HEK293 (cell line): Measurements from ENCODE around the gene AR.

Experiments used
- CTCF ChIA-PET: fragments of 350-600 bp; formaldehyde crosslinking; extraction: SDS; loops from one replicate; lab custom pipeline; 2021; ENCODE audit warnings: antibody characterized with exemption; lab: Yijun Ruan, JAX
- POLR2A ChIA-PET: fragments of 300-600 bp; formaldehyde crosslinking; extraction: SDS; loops from one replicate; lab custom pipeline; 2020; ENCODE audit warnings: antibody characterized with exemption, inconsistent platforms; lab: Yijun Ruan, JAX
- H3K27ac ChIP-seq: fragments of 200-500 bp; sonication (Bioruptor generic); 2 replicates; pipeline ENCODE4 v1.5.1; 2014; ENCODE audit warnings: low read depth, low read length, control low read depth, inconsistent platforms; ENCODE audit errors: extremely low read depth
- H3K36me3 ChIP-seq, 2 experiments: fragments of 200-500 bp in 1 of 2; sonication (Bioruptor generic) in 1 of 2; 1 replicate in 1 of 2; 2 replicates in 1 of 2; pipeline ENCODE4 v1.5.1; 2014 to 2017; ENCODE audit warnings: inconsistent platforms in 2 of 2, low read length in 2 of 2; ENCODE audit not compliant: control insufficient read depth in 2 of 2, insufficient read depth in 1 of 2
- H3K4me1 ChIP-seq: fragments of 200-500 bp; sonication (Bioruptor generic); 2 replicates; pipeline ENCODE4 v1.5.1; 2014; ENCODE audit warnings: mild to moderate bottlenecking, low read length, inconsistent platforms; ENCODE audit not compliant: control insufficient read depth, insufficient read depth
- H3K4me3 ChIP-seq: 2 replicates; pipeline ENCODE4 v1.5.1; 2011; ENCODE audit warnings: low read depth, mild to moderate bottlenecking, control low read depth, low read length, moderate library complexity
- H3K9me3 ChIP-seq: fragments of 200-500 bp; sonication (Bioruptor generic); 2 replicates; pipeline ENCODE4 v1.5.1; 2014; ENCODE audit warnings: low read depth, low read length, inconsistent platforms; ENCODE audit not compliant: control insufficient read depth, insufficient read depth
- BCL6B ChIP-seq: fragments of 450-650 bp; formaldehyde crosslinking; IDR thresholded peaks from 2 replicates; pipeline ENCODE4 v1.5.1; 2017; ENCODE audit warnings: missing biosample characterization, missing genetic modification characterization
- KLF16 ChIP-seq: fragments of 450-650 bp; formaldehyde crosslinking; IDR thresholded peaks from 2 replicates; pipeline ENCODE4 v1.5.1; 2017; ENCODE audit warnings: missing biosample characterization, missing genetic modification characterization
- SP3 ChIP-seq: fragments of 450-650 bp; formaldehyde crosslinking; IDR thresholded peaks from 2 replicates; pipeline ENCODE4 v1.5.1; 2016; ENCODE audit warnings: missing biosample characterization, missing genetic modification characterization
- ZFP69B ChIP-seq: fragments of 450-650 bp; formaldehyde crosslinking; IDR thresholded peaks from 2 replicates; pipeline ENCODE4 v1.5.1; 2016; ENCODE audit warnings: missing biosample characterization, missing genetic modification characterization
- ZNF112 ChIP-seq: fragments of 450-650 bp; formaldehyde crosslinking; IDR thresholded peaks from 2 replicates; pipeline ENCODE4 v1.5.0; 2017; ENCODE audit warnings: missing biosample characterization, missing genetic modification characterization
- ZNF132 ChIP-seq: fragments of 450-650 bp; formaldehyde crosslinking; IDR thresholded peaks from 2 replicates; pipeline ENCODE4 v1.5.1; 2017; ENCODE audit warnings: missing biosample characterization, missing genetic modification characterization, borderline replicate concordance
- ZNF169 ChIP-seq: fragments of 450-650 bp; formaldehyde crosslinking; IDR thresholded peaks from 2 replicates; pipeline ENCODE4 v1.5.1; 2016; ENCODE audit warnings: missing biosample characterization, missing genetic modification characterization
- ZNF202 ChIP-seq: fragments of 450-650 bp; formaldehyde crosslinking; IDR thresholded peaks from 2 replicates; pipeline ENCODE4 v1.5.1; 2016; ENCODE audit warnings: missing biosample characterization, missing genetic modification characterization, borderline replicate concordance
- ZNF433 ChIP-seq: fragments of 450-650 bp; formaldehyde crosslinking; IDR thresholded peaks from 2 replicates; pipeline ENCODE4 v1.5.1; 2016; ENCODE audit warnings: missing biosample characterization, missing genetic modification characterization, low read depth
- ZNF501 ChIP-seq: fragments of 450-650 bp; formaldehyde crosslinking; IDR thresholded peaks from 2 replicates; pipeline ENCODE4 v1.5.1; 2016; ENCODE audit warnings: missing biosample characterization, missing genetic modification characterization
- ZNF518A ChIP-seq: fragments of 450-650 bp; formaldehyde crosslinking; conservative IDR thresholded peaks from 2 replicates; pipeline ENCODE4 v1.5.1; 2016; ENCODE audit warnings: low read depth, missing biosample characterization, missing genetic modification characterization
- ZNF558 ChIP-seq: fragments of 450-650 bp; formaldehyde crosslinking; IDR thresholded peaks from 2 replicates; pipeline ENCODE4 v1.5.1; 2016; ENCODE audit warnings: missing biosample characterization, missing genetic modification characterization
- ZNF561 ChIP-seq: fragments of 450-650 bp; IDR thresholded peaks from 2 replicates; pipeline ENCODE4 v1.5.1; 2018; ENCODE audit warnings: missing biosample characterization, missing genetic modification characterization, borderline replicate concordance
- ZNF571 ChIP-seq: fragments of 450-650 bp; formaldehyde crosslinking; IDR thresholded peaks from 2 replicates; pipeline ENCODE4 v1.5.0; 2017; ENCODE audit warnings: missing biosample characterization, missing genetic modification characterization
- ZNF600 ChIP-seq: fragments of 450-650 bp; formaldehyde crosslinking; IDR thresholded peaks from 2 replicates; pipeline ENCODE4 v1.5.1; 2016; ENCODE audit warnings: missing biosample characterization, missing genetic modification characterization
- ZNF626 ChIP-seq: fragments of 450-650 bp; sonication (Bioruptor Pico); formaldehyde crosslinking; IDR thresholded peaks from 2 replicates; pipeline ENCODE4 v1.5.1; 2018; ENCODE audit warnings: missing biosample characterization, missing genetic modification characterization, inconsistent platforms
- ZNF664 ChIP-seq: fragments of 450-650 bp; formaldehyde crosslinking; IDR thresholded peaks from 2 replicates; pipeline ENCODE4 v1.5.1; 2016; ENCODE audit warnings: missing biosample characterization, missing genetic modification characterization
- ZNF792 ChIP-seq: fragments of 450-650 bp; formaldehyde crosslinking; IDR thresholded peaks from 2 replicates; pipeline ENCODE4 v1.5.1; 2016; ENCODE audit warnings: missing biosample characterization, missing genetic modification characterization

Gene AR

GRCh38 chrX:67524950-67525691 is 18.7 kb upstream of the AR start:
- ChIA-PET POLR2A (no interaction called here), CTCF (no interaction called here)
- H3K27ac ChIP-seq, result no peak overlapping the region
- no peaks in the 10 kb centered on the region for H3K9me3 ChIP-seq
- H3K36me3 ChIP-seq, result no peaks in the 10 kb centered on the region
- H3K4me3 ChIP-seq, result no peak overlapping the region
- H3K4me1 ChIP-seq, result no peaks in the 10 kb centered on the region
- TF ChIP-seq ZNF600 (tag by site-specific recombination), result no peak
- TF ChIP-seq ZNF561 (tag by site-specific recombination), result no peak
- TF ChIP-seq ZNF501, result no peak
- TF ChIP-seq ZNF558 (tag by site-specific recombination), result no peak
- TF ChIP-seq, all 188 proteins: peak for 0

GRCh38 chrX:67536564-67536963 is 7.3 kb upstream of the AR start:
- TF ChIP-seq ZNF132 (tag by site-specific recombination) (no peak), ZNF518A (tag by site-specific recombination) (no peak), ZNF112 (tag by site-specific recombination) (no peak), ZNF664 (tag by site-specific recombination) (no peak), ZNF792 (tag by site-specific recombination) (no peak), ZNF433 (tag by site-specific recombination) (no peak), ZFP69B (no peak), ZNF626 (tag by site-specific recombination) (no peak), SP3 (tag by site-specific recombination) (no peak), ZNF202 (tag by site-specific recombination) (no peak), KLF16 (tag by site-specific recombination) (no peak), ZNF169 (tag by site-specific recombination) (no peak), ZNF571 (tag by site-specific recombination) (no peak), BCL6B (tag by site-specific recombination) (no peak)
- TF ChIP-seq, all 188 proteins: peak for 0
- no peak overlapping the region for H3K27ac ChIP-seq
- CTCF ChIA-PET, result no interaction called here
- H3K4me1 ChIP-seq, result no peaks in the 10 kb centered on the region
- no peak overlapping the region for H3K4me3 ChIP-seq
- no peaks in the 10 kb centered on the region for H3K36me3 ChIP-seq
- POLR2A ChIA-PET, result no interaction called here
- peaks cover 3% of the 10 kb centered on the region; the same call in 1 of the 2 replicates for H3K9me3 ChIP-seq
